Loucy (cell line): ENCODE results near the gene PODXL2.
"Not testable (repeated sequence)": the region's sequence is repeated elsewhere in the genome, so short reads cannot be mapped to it uniquely, and the experiment has no call there.

Experiments used
- H2AFZ ChIP-seq: fragments of 200-600 bp; sonication (generic); 2 replicates; pipeline ENCODE4 v1.6.0; 2016; ENCODE audit warnings: antibody characterized with exemption, mild to moderate bottlenecking, low read length, moderate library complexity
- H3F3A ChIP-seq: fragments of 200-600 bp; 2 replicates; pipeline ENCODE4 v1.6.0; 2016; ENCODE audit warnings: antibody characterized with exemption, low read depth, mild to moderate bottlenecking
- H3K27me3 ChIP-seq: fragments of 200-600 bp; sonication (generic); 2 replicates; pipeline ENCODE4 v1.6.1; 2014; ENCODE audit warnings: low read length, mild to moderate bottlenecking; ENCODE audit not compliant: insufficient read depth, poor library complexity, severe bottlenecking
- H3K36me3 ChIP-seq: fragments of 200-600 bp; sonication (generic); 2 replicates; pipeline ENCODE4 v1.6.1; 2016; ENCODE audit warnings: low read length; ENCODE audit not compliant: insufficient read depth
- H3K4me1 ChIP-seq: fragments of 200-600 bp; sonication (generic); 2 replicates; pipeline ENCODE4 v1.5.1; 2014; ENCODE audit warnings: low read length, mild to moderate bottlenecking; ENCODE audit not compliant: insufficient read depth, poor library complexity, severe bottlenecking
- H3K4me2 ChIP-seq: fragments of 200-600 bp; sonication (generic); 2 replicates; pipeline ENCODE4 v1.6.0; 2014; ENCODE audit warnings: antibody characterized with exemption, low read length, low read depth, mild to moderate bottlenecking; ENCODE audit not compliant: poor library complexity, severe bottlenecking
- H3K4me3 ChIP-seq: fragments of 200-600 bp; sonication (generic); 2 replicates; pipeline ENCODE4 v1.5.1; 2014; ENCODE audit warnings: low read length, mild to moderate bottlenecking, mixed read lengths; ENCODE audit not compliant: poor library complexity, severe bottlenecking
- H3K79me2 ChIP-seq: fragments of 200-600 bp; sonication (generic); 2 replicates; pipeline ENCODE4 v1.6.1; 2014; ENCODE audit warnings: low read length; ENCODE audit not compliant: insufficient read depth
- H3K9ac ChIP-seq: fragments of 200-600 bp; sonication (generic); 2 replicates; pipeline ENCODE4 v1.6.0; 2014; ENCODE audit warnings: mild to moderate bottlenecking, low read depth, low read length, moderate library complexity; ENCODE audit not compliant: poor library complexity, severe bottlenecking
- H3K9me2 ChIP-seq: fragments of 200-600 bp; sonication (generic); replicated peaks from 2 replicates; pipeline ENCODE4 v1.6.1; 2016; ENCODE audit warnings: low read depth, low read length, mixed read lengths
- H3K9me3 ChIP-seq: fragments of 200-600 bp; sonication (generic); 2 replicates; pipeline ENCODE4 v1.6.1; 2014; ENCODE audit warnings: mild to moderate bottlenecking, antibody characterized with exemption, low read length, low read depth; ENCODE audit not compliant: insufficient read depth
- H4K20me1 ChIP-seq: fragments of 200-600 bp; sonication (generic); 2 replicates; pipeline ENCODE4 v1.6.0; 2014; ENCODE audit warnings: antibody characterized with exemption, low read length, mild to moderate bottlenecking; ENCODE audit not compliant: insufficient read depth, poor library complexity, severe bottlenecking
- CTCF ChIP-seq: fragments of 200-600 bp; sonication (generic); conservative IDR thresholded peaks from 2 replicates; pipeline ENCODE4 v1.5.1; 2014; ENCODE audit warnings: mild to moderate bottlenecking, antibody characterized with exemption, low read length
- EZH2phosphoT487 ChIP-seq: fragments of 200-600 bp; IDR thresholded peaks from 2 replicates; pipeline ENCODE4 v1.6.1; 2018; ENCODE audit warnings: antibody characterized with exemption, mild to moderate bottlenecking, moderate library complexity, borderline replicate concordance

PODXL2 gene

GRCh38 chr3:127604035-127604434, 24.9 kb upstream of the PODXL2 start:
- Histone ChIP-seq H3K9me3 (no peaks in the 10 kb centered on the region), H3K27me3 (no peaks in the 10 kb centered on the region), H3K4me2 (peak overlapping the region; percentile 18), H3K9ac (no peak overlapping the region), H3K4me1 (peaks cover 52% of the 10 kb centered on the region), H3K4me3 (no peak overlapping the region), H3K9me2 (no peaks in the 10 kb centered on the region), H3F3A (no peaks in the 10 kb centered on the region), H4K20me1 (peaks cover 96% of the 10 kb centered on the region), H3K79me2 (peaks cover 100% of the 10 kb centered on the region), H2AFZ (no peak overlapping the region), H3K36me3 (peaks cover 56% of the 10 kb centered on the region; the same call in 1 of the 2 replicates)
- TF ChIP-seq EZH2phosphoT487 (no peak), CTCF (no peak)

- no peak for TF ChIP-seq EZH2phosphoT487
- TF ChIP-seq CTCF = no peak
- H3K4me3 ChIP-seq = no peak overlapping the region
- H3F3A ChIP-seq = no peaks in the 10 kb centered on the region
- H3K4me1 ChIP-seq = peaks cover 54% of the 10 kb centered on the region
- no peak overlapping the region for H3K9ac ChIP-seq
- peaks cover 62% of the 10 kb centered on the region; the same call in 1 of the 2 replicates for H3K36me3 ChIP-seq
- no peak overlapping the region for H2AFZ ChIP-seq
- no peaks in the 10 kb centered on the region for H3K9me2 ChIP-seq
- H3K27me3 ChIP-seq = no peaks in the 10 kb centered on the region
- H3K4me2 ChIP-seq = peak overlapping the region; percentile 18
- no peaks in the 10 kb centered on the region for H3K9me3 ChIP-seq
- H3K79me2 ChIP-seq = peaks cover 100% of the 10 kb centered on the region
- H4K20me1 ChIP-seq = peaks cover 94% of the 10 kb centered on the region
Observed at GRCh38 chr3:127604546-127605165, 24.3 kb upstream of the PODXL2 start.

GRCh38 chr3:127605547-127605946, 23.4 kb upstream of the PODXL2 start:
- Histone ChIP-seq H3K36me3 (peaks cover 66% of the 10 kb centered on the region; the same call in 1 of the 2 replicates), H4K20me1 (peaks cover 86% of the 10 kb centered on the region), H3K4me1 (peaks cover 47% of the 10 kb centered on the region), H3K79me2 (peaks cover 99% of the 10 kb centered on the region)
- not testable (repeated sequence) for H3K9ac ChIP-seq, H3K4me2 ChIP-seq, H3K9me3 ChIP-seq, H3K9me2 ChIP-seq, H3K4me3 ChIP-seq, H3F3A ChIP-seq, H3K27me3 ChIP-seq, H2AFZ ChIP-seq
